C4-2B (cell line): ENCODE results near the gene AUNIP.

ENCODE experiments used
- ZFX ChIP-seq: fragments of 450-650 bp; IDR thresholded peaks from 2 replicates; pipeline ENCODE4 v1.6.1; 2017
- TF ChIP-seq, protein P1 (sequence below): fragments of 450-650 bp; conservative IDR thresholded peaks from 2 replicates; pipeline ENCODE4 v1.5.1; 2017; ENCODE audit warnings: mild to moderate bottlenecking

DNA sequence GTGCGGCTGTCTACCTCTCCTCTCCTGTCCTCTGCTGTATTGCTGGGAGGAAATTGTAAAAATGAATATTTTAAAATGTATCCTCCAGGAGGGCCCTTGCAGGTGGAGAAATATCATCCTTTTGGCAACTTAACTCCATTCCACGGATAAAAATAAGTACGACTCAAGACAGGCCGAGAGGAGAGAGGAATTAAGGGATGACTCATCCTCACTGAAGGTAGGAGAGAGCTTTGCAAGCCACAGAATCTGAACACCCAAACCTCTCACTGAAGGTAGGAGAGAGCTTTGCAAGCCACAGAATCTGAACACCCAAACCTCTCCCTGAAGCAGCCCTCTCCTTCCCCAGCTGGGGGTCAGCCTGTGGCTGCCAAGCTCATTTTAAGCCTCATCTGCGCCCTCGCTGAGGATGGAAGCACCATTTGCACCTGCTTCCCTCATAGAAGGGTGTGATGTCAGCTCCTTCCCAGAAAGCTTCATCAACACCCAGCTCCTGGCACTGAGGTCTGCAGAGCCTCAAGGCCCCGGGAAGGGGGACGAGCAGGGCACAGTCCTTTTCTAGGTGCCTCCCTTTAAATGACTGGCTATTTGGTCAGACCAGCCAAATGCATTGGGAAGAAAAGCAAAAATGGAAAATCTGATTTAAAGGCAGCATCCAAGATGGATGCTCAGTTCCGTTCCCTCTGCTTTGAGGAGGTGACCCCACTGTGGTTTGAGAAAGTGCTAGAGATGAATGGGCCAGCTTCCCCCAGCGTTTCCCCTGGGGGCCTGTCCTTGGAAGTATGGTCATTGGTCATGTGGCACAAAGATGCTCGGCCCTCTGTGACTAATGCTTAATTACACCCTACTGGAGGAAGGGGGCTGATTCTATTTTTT lies 72.1 kb downstream of the AUNIP start:
- TF ChIP-seq, protein P1, sequence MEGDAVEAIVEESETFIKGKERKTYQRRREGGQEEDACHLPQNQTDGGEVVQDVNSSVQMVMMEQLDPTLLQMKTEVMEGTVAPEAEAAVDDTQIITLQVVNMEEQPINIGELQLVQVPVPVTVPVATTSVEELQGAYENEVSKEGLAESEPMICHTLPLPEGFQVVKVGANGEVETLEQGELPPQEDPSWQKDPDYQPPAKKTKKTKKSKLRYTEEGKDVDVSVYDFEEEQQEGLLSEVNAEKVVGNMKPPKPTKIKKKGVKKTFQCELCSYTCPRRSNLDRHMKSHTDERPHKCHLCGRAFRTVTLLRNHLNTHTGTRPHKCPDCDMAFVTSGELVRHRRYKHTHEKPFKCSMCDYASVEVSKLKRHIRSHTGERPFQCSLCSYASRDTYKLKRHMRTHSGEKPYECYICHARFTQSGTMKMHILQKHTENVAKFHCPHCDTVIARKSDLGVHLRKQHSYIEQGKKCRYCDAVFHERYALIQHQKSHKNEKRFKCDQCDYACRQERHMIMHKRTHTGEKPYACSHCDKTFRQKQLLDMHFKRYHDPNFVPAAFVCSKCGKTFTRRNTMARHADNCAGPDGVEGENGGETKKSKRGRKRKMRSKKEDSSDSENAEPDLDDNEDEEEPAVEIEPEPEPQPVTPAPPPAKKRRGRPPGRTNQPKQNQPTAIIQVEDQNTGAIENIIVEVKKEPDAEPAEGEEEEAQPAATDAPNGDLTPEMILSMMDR = no peak
- no peak for TF ChIP-seq ZFX
